Activated B cell treated with CpG ODN at 0.5 μM for 24 hours (primary cell): Measurements from ENCODE around the gene PRR35. TPM values are rescaled to one million over a fixed set of nuclear protein-coding genes. Genes with fewer than 3 reads are reported as not detected.

Source experiments
- ATAC-seq: fragments of 200-7000 bp; cut with Tn5 transposase; one replicate; pipeline ENCODE4 v1.10.0; 2021; ENCODE audit warnings: low read depth, mild to moderate bottlenecking, moderate library complexity
- CTCF ChIA-PET: fragments of 350-600 bp; sonication (Branson Sonifier 250); formaldehyde crosslinking; loops from one replicate; lab custom pipeline; 2021; ENCODE audit warnings: antibody characterized with exemption; lab: Charles Lee
- POLR2A ChIA-PET: fragments of 350-600 bp; sonication (Branson Sonifier 250); formaldehyde crosslinking; loops from one replicate; lab custom pipeline; 2021; ENCODE audit warnings: antibody characterized with exemption; lab: Charles Lee
- DNase-seq: peaks from one replicate; pipeline ENCODE4 v3.0.0; 2022
- H3K27ac Mint-ChIP-seq: one replicate; pipeline ENCODE4 v1.8.0; 2020; ENCODE audit warnings: mixed read lengths
- H3K27me3 Mint-ChIP-seq: one replicate; pipeline ENCODE4 v1.8.0; 2021; ENCODE audit warnings: mixed read lengths
- H3K36me3 Mint-ChIP-seq: one replicate; pipeline ENCODE4 v1.8.0; 2021; ENCODE audit warnings: low read depth, mixed read lengths
- H3K4me1 Mint-ChIP-seq: one replicate; pipeline ENCODE4 v1.8.0; 2021; ENCODE audit warnings: mixed read lengths
- H3K4me3 Mint-ChIP-seq: one replicate; pipeline ENCODE4 v1.8.0; 2020; ENCODE audit warnings: mild to moderate bottlenecking, mixed read lengths
- H3K9me3 Mint-ChIP-seq: one replicate; pipeline ENCODE4 v1.8.0; 2020; ENCODE audit warnings: mixed read lengths
- intact Hi-C: fragments of 100-400 bp; cut with micrococcal nuclease; formaldehyde crosslinking; loops from one replicate; pipeline ENCODE4 v1.15.1; 2024
- total RNA-seq: library from RNA; stranded (reverse); gene quantifications from 2 replicates; pipeline ENCODE4 v1.2.3, GENCODE V29; 2022
- TF ChIP-seq, protein P1 (sequence below): fragments of 200-600 bp; IDR thresholded peaks from one replicate; pipeline ENCODE4 v1.8.0; 2022; ENCODE audit warnings: antibody characterized with exemption, mild to moderate bottlenecking

The PRR35 gene
- total RNA-seq, 1 donor from 2014 or later: not detected

DNA sequence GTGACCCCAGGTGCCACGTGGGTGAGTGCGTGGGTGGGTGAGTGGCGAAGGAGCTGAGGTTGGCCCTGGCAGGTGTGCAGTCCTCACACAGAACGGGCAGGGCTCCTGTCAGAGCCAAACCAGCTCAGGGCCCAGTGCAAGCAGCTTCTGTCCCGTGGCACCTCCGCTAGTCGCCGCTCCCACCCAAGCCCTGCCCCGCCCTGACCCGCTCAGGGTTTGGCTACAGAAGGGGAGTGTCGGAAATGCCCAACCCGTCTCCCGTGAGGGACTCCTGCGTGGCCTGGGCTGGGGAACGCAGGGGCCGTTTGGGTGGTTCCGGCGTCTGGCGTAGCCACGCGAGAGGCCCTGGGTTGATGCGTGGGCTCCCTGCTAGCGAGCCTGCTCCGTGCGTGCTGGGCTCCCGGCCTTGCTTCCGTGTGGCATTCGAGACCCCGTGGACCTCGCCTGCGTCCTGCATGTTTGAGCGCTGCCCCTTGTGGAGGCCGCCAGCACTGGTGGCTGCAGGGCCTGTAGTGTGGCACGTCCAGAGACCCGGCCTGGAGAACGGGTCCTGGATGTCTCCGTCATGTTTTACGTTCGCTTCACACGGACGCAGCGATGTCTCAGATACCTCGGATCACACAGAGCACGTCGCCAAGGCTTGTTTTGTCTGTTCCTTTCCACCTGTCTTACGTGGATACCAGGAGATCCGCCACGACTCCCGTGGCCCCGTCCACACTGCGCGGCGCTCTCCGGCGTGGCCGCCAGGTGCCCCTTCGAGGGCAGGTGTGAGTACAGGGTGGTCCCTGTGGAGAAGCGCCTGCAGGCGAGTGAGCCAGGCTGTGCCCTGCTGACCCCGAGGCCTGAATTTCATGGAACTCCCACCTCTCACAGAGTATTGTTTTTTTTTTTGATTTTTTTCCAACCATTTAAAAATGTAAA, 22.5 kb upstream of the PRR35 start:
- Mint-ChIP-seq H3K27ac (no peak overlapping the region), H3K9me3 (no peaks in the 10 kb centered on the region), H3K36me3 (peaks cover 17% of the 10 kb centered on the region), H3K27me3 (no peaks in the 10 kb centered on the region), H3K4me1 (no peaks in the 10 kb centered on the region), H3K4me3 (no peak overlapping the region)
- CTCF ChIA-PET: no interaction called here
- no peak for DNase-seq
- ATAC-seq: no peak
- TF ChIP-seq, protein P1, sequence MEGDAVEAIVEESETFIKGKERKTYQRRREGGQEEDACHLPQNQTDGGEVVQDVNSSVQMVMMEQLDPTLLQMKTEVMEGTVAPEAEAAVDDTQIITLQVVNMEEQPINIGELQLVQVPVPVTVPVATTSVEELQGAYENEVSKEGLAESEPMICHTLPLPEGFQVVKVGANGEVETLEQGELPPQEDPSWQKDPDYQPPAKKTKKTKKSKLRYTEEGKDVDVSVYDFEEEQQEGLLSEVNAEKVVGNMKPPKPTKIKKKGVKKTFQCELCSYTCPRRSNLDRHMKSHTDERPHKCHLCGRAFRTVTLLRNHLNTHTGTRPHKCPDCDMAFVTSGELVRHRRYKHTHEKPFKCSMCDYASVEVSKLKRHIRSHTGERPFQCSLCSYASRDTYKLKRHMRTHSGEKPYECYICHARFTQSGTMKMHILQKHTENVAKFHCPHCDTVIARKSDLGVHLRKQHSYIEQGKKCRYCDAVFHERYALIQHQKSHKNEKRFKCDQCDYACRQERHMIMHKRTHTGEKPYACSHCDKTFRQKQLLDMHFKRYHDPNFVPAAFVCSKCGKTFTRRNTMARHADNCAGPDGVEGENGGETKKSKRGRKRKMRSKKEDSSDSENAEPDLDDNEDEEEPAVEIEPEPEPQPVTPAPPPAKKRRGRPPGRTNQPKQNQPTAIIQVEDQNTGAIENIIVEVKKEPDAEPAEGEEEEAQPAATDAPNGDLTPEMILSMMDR: no peak
- intact Hi-C loops: no loop called here
- POLR2A ChIA-PET: interaction anchor here (0.9 kb wide), 2 partner anchors 9 to 41 kb away, joined by 3 read pairs; no protein-coding TSS in a partner anchor

DNA sequence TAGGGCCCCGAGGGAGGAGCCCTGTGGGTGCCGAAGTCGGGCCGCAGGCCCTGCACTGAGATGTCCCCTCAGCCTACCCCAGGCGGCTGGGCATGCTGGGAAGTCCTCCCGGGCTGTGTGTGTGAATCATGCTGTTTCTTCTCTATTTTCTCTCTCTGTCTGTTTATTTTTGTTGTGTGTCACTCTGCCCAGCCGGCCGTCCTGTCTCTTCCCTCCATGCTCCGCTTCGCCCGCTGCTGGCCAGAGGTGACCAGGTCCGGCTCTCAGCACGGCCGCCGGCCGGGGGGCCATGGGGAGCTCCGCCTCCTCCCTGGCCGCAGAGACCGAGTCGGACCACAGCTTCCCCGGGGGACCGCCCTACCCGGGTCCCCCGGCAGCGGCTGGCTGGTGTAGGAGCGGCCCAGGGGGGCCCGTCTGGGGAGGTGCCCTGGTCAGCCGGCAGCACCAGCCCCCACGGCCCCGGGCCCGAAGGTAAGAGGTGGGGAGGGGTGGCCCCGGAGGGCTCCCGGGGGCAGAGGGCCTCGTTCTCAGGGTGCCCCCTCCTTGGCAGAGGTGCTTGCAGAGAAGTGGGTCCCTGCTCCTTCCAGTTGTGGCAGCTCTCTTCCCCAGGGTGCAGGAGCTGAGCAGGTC, 20.2 kb upstream of the PRR35 start:
- ATAC-seq (no peak), DNase-seq (no peak)
- no peak overlapping the region for H3K27ac Mint-ChIP-seq
- POLR2A ChIA-PET: no interaction called here
- H3K4me1 Mint-ChIP-seq: no peaks in the 10 kb centered on the region
- no peaks in the 10 kb centered on the region for H3K27me3 Mint-ChIP-seq
- TF ChIP-seq, protein P1: no peak
- H3K9me3 Mint-ChIP-seq: no peaks in the 10 kb centered on the region
- intact Hi-C loops: no loop called here
- no peak overlapping the region for H3K4me3 Mint-ChIP-seq
- H3K36me3 Mint-ChIP-seq: peaks cover 17% of the 10 kb centered on the region
- CTCF ChIA-PET: no interaction called here

DNA sequence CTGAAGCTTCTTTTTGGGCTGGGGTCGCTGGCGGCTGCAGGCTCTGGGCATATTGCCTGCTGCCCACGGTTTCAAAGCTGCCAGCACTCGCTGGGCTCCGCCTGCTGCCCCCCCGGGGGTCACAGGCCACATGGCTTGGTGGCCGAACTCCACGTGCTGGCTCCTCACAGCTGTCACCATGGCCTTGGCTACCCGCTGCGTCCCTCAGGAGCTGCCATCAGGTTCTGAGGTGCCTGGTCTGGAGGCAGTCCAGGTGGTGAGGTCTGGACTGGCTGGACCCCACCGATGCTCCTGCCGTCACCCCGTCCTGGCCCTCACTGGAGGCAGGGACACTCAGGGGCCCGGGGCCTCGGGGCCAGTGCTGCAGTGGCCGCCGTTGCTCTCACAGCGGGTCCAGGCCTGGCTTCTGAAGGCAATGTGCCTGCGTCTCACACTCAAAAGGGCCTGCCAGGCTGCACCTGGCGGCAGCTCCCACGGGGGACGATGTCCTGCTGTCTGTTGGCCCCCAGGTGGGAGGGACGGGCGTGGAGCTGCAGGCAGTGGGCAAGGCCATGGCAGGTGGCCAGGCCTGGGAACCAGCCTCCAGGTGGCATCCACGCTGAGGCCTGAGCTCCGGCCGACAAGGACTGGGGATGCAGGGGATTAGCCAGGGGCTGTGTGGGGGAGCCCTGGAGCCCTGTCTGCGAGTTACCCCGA, 19.4 kb upstream of the PRR35 start:
- no peak for DNase-seq
- ChIA-PET POLR2A (no interaction called here), CTCF (no interaction called here)
- Mint-ChIP-seq H3K4me1 (no peaks in the 10 kb centered on the region), H3K4me3 (no peak overlapping the region), H3K36me3 (peaks cover 19% of the 10 kb centered on the region), H3K9me3 (no peaks in the 10 kb centered on the region), H3K27ac (no peak overlapping the region), H3K27me3 (no peaks in the 10 kb centered on the region)
- no peak for ATAC-seq
- intact Hi-C loops: no loop called here
- TF ChIP-seq, protein P1: no peak

DNA sequence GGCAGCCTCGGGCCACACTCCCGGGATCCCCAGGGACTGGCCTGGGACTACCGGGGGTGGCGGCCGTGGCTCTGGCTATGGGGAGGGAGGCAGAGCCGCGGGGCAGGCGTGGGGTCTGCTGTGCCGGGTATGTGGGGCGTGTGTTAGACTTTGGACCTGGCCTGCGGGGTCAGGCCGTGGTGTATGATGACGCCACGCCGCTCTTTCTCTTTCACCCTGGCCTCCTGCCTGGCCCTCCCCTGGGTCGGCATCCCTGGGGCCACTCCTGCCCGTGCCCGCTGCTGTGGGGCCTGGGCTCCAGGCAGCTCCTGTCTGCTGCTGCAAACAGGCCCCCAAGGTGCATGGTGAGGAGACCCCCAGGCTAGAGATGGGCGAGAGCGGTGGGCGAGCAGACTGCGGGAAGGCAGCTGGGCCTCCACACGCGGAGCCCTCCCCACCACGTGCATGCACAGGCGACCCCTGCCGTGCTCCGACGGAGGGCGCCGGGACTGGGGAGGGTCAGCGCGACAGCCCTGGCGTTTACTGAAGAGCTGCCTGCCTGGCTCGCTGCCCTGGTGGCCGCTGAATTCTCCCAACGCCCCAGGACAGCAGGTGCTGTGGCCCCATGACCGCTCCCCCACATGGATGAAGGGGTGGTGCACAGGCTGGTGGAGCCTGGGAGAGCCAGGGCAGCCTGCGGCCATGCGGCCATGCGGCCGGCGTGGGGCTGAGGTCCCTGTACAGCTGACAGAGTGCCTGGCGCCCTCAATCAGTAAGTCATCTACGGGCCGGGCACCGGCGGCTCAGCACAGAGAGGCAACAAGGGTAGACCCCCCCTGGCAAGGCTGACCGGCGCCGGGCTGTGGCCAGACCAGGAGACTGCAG, 16.7 kb upstream of the PRR35 start:
- Mint-ChIP-seq H3K27me3 (no peaks in the 10 kb centered on the region), H3K4me3 (no peak overlapping the region), H3K27ac (no peak overlapping the region), H3K36me3 (peaks cover 10% of the 10 kb centered on the region), H3K4me1 (no peaks in the 10 kb centered on the region), H3K9me3 (no peaks in the 10 kb centered on the region)
- ChIA-PET CTCF (no interaction called here), POLR2A (no interaction called here)
- intact Hi-C loops: no loop called here
- TF ChIP-seq, protein P1: no peak
- ATAC-seq: no peak
- no peak for DNase-seq
